ENCODE data around the gene ID1.
"Not testable (repeated sequence)": the region's sequence is repeated elsewhere in the genome, so short reads cannot be mapped to it uniquely, and the experiment has no call there.

Gene ID1

GRCh38 chr20:31602431-31602778 lies 2.7 kb upstream of the ID1 start:
- DNase-seq (ENCODE audit: low read depth in 2 of 2): no peak

- no peak for DNase-seq (ENCODE audit: low read depth in 2 of 2)
Observed at GRCh38 chr20:31602779-31603441, 2.2 kb upstream of the ID1 start.

- peak; percentile 68 to 72 for DNase-seq (ENCODE audit: low read depth in 2 of 2)
Observed at GRCh38 chr20:31603822-31604566, 1.1 kb upstream of the ID1 start.

GRCh38 chr20:31604567-31605030 lies 490 bp upstream of the ID1 start:
- no peak for DNase-seq (ENCODE audit: low read depth in 2 of 2)

- no peak for DNase-seq (ENCODE audit: low read depth in 2 of 2)
Observed at GRCh38 chr20:31605902-31606803, 1.1 kb downstream of the ID1 start.

GRCh38 chr20:31606804-31607639 lies 1.9 kb downstream of the ID1 start:
- DNase-seq (ENCODE audit: low read depth in 2 of 2): peak in 1 of 2 experiments; percentile 45

GRCh38 chr20:31607640-31608250 lies 2.7 kb downstream of the ID1 start:
- DNase-seq (ENCODE audit: low read depth in 2 of 2): no peak

- DNase-seq (ENCODE audit: low read depth in 2 of 2): no peak
Observed at GRCh38 chr20:31608251-31608945, 3.3 kb downstream of the ID1 start.

- not testable (repeated sequence) for DNase-seq (ENCODE audit: low read depth in 2 of 2)
Observed at GRCh38 chr20:31612271-31612640, 7.2 kb downstream of the ID1 start.

GRCh38 chr20:31615416-31615815 lies 10.3 kb downstream of the ID1 start:
- DNase-seq (ENCODE audit: low read depth in 2 of 2): no peak

- no peak for DNase-seq (ENCODE audit: low read depth in 2 of 2)
Observed at GRCh38 chr20:31617432-31618104, 12.5 kb downstream of the ID1 start.

GRCh38 chr20:31620246-31620645 lies 15.2 kb downstream of the ID1 start:
- DNase-seq (ENCODE audit: low read depth in 2 of 2): no peak

GRCh38 chr20:31623123-31623505 lies 18.0 kb downstream of the ID1 start:
- not testable (repeated sequence) for DNase-seq (ENCODE audit: low read depth in 2 of 2)

- not testable (repeated sequence) for DNase-seq (ENCODE audit: low read depth in 2 of 2)
Observed at GRCh38 chr20:31626534-31626933, 21.4 kb downstream of the ID1 start.

GRCh38 chr20:31628057-31628456 lies 23.0 kb downstream of the ID1 start:
- DNase-seq (ENCODE audit: low read depth in 2 of 2): not testable (repeated sequence)

GRCh38 chr20:31630187-31630790 lies 25.2 kb downstream of the ID1 start:
- DNase-seq (ENCODE audit: low read depth in 2 of 2): no peak

- DNase-seq (ENCODE audit: low read depth in 2 of 2): no peak
Observed at GRCh38 chr20:31632548-31633338, 27.7 kb downstream of the ID1 start.

- DNase-seq (ENCODE audit: low read depth in 2 of 2): no peak
Observed at GRCh38 chr20:31633339-31633914, 28.3 kb downstream of the ID1 start.
